ENCODE data around the gene KCNIP4.

DNA sequence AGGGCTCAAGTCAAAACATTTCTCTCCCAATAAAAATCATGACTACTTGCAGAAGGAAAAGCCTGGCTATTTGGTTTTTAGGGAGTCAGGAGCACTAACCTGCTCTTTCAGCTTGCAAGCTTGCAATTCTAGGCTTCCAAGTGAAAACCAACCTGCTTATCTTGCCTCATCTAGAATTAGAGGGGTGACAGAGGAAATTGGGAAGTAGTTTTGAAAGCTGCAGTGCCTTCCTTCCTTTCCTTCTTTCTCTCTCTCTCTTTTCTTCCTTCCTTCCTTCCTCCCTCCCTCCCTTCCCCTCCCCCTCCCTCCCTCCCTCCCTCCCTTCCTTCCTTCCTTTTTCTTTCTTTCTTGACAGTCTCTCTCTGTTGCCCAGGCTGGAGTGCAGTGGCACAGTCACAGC is 417.5 kb downstream of the KCNIP4 start:
- TF ChIP-seq POLR2A (IDR thresholded peaks at IDR 0.05) (no peak), EP300 (IDR thresholded peaks at IDR 0.05; ENCODE audit: low read depth) (no peak), POLR2AphosphoS5 (IDR thresholded peaks at IDR 0.05) (no peak)
- TF ChIP-seq, protein P1, sequence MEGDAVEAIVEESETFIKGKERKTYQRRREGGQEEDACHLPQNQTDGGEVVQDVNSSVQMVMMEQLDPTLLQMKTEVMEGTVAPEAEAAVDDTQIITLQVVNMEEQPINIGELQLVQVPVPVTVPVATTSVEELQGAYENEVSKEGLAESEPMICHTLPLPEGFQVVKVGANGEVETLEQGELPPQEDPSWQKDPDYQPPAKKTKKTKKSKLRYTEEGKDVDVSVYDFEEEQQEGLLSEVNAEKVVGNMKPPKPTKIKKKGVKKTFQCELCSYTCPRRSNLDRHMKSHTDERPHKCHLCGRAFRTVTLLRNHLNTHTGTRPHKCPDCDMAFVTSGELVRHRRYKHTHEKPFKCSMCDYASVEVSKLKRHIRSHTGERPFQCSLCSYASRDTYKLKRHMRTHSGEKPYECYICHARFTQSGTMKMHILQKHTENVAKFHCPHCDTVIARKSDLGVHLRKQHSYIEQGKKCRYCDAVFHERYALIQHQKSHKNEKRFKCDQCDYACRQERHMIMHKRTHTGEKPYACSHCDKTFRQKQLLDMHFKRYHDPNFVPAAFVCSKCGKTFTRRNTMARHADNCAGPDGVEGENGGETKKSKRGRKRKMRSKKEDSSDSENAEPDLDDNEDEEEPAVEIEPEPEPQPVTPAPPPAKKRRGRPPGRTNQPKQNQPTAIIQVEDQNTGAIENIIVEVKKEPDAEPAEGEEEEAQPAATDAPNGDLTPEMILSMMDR (IDR thresholded peaks at IDR 0.05) = no peak

Measured in transverse colon (tissue), 4 donors.